ENCODE data around the gene CORO2B.

- no peak for TF ChIP-seq CTCF (IDR thresholded peaks at IDR 0.05)
- no peak for TF ChIP-seq POLR2A (IDR thresholded peaks at IDR 0.05)
Measured at GRCh38 chr15:68572921-68573320, 5.9 kb upstream of the CORO2B start.

All from thyroid gland (tissue), 4 donors.